Loucy (cell line): Measurements from ENCODE around the gene PAK1.

Source experiments
- EZH2phosphoT487 ChIP-seq: fragments of 200-600 bp; IDR thresholded peaks from 2 replicates; pipeline ENCODE4 v1.6.1; 2018; ENCODE audit warnings: antibody characterized with exemption, mild to moderate bottlenecking, moderate library complexity, borderline replicate concordance
- TF ChIP-seq, protein P1 (sequence below): fragments of 200-600 bp; sonication (generic); conservative IDR thresholded peaks from 2 replicates; pipeline ENCODE4 v1.5.1; 2014; ENCODE audit warnings: mild to moderate bottlenecking, antibody characterized with exemption, low read length

DNA sequence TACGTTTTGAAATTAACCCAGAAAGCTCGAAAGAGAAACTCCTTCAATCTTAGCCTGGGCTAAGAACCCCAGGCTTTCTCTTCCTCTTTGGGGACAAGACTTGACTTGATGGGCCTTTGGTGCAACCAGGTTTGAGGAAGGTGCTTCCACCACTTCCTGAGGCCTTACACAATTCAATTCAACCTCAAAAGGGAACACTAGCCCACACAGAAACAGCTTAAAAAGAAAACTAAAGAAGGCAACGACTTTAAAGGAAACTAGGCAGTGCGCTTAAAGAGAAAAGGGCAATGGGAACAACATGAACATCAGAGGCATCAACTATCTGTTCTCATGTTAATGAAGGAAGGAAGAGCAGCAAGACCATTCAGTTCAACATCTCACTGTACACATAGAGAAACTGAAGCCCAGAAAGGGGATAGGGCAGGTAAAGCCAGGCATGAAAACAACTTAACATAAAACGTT, 24.8 kb downstream of the PAK1 start:
- TF ChIP-seq EZH2phosphoT487: no peak
- TF ChIP-seq, protein P1, sequence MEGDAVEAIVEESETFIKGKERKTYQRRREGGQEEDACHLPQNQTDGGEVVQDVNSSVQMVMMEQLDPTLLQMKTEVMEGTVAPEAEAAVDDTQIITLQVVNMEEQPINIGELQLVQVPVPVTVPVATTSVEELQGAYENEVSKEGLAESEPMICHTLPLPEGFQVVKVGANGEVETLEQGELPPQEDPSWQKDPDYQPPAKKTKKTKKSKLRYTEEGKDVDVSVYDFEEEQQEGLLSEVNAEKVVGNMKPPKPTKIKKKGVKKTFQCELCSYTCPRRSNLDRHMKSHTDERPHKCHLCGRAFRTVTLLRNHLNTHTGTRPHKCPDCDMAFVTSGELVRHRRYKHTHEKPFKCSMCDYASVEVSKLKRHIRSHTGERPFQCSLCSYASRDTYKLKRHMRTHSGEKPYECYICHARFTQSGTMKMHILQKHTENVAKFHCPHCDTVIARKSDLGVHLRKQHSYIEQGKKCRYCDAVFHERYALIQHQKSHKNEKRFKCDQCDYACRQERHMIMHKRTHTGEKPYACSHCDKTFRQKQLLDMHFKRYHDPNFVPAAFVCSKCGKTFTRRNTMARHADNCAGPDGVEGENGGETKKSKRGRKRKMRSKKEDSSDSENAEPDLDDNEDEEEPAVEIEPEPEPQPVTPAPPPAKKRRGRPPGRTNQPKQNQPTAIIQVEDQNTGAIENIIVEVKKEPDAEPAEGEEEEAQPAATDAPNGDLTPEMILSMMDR: no peak
